ENCODE data around the gene ZNF365. TPM values are rescaled to one million over a fixed set of nuclear protein-coding genes. Genes with fewer than 3 reads are reported as not detected.

ZNF365 gene
- total and polyA plus RNA-seq, 9 of the 15 experiments (the other 6 are each of a cell fraction or from before 2014, with no cell fraction given) = 0.03 to 0.04 TPM; not detected in 7

DNA sequence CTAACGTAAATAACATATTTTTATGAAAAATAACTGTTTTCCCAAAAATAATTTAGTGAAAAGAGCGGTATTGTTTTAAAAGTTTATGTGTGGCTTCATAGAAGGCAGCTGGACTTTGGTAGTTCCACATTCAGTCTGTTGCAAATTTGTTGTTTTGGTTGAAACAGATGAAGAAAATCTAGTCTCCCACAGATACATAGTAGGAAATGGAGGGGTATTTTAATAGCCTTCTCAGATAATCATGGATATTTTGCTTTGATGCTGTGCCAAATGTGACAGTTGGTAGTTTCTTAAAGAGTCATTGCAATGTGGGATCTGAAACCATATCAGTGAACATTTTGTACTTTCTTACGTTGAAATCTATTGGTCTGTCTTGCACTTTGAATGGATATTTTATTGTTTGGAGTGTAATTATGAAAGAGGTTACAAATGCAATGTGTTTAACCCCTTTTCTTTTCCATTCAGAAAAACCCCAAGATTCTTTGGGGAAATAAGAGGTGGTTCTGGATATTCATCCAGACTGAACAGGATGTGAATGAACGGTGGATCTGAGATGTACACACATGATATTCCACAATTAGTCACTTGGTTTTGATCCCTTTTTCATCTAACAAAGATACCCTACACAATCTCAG, 10.4 kb downstream of the ZNF365 start:
- no TSS peak for BruUV-seq (replicated peaks)
- Histone ChIP-seq H3K9me3 (replicated peaks; ENCODE audit: control insufficient read depth, insufficient read depth, low read depth, low read length) (no peaks in the 10 kb centered on the region), H3K79me2 (ENCODE audit: control insufficient read depth, insufficient read depth, low read length) (no peaks in the 10 kb centered on the region), H3K9ac (ENCODE audit: insufficient read depth in 1 of 2, low read depth in 2 of 2, low read length in 2 of 2) (no peak overlapping the region), H3K4me2 (ENCODE audit: insufficient read depth, low read length) (no peak overlapping the region), H3K27me3 (ENCODE audit: control insufficient read depth in 2 of 2, insufficient read depth in 2 of 2, low read length in 2 of 2) (no peaks in the 10 kb centered on the region), H3K9me1 (ENCODE audit: control insufficient read depth, insufficient read depth, low read length) (no peaks in the 10 kb centered on the region), H2AFZ (ENCODE audit: low read depth, low read length) (no peak overlapping the region), H3K27ac (ENCODE audit: extremely low read depth, low read depth, low read length) (no peak overlapping the region), H4K20me1 (replicated peaks; ENCODE audit: control insufficient read depth, insufficient read depth, low read length) (no peaks in the 10 kb centered on the region), H3K4me1 (replicated peaks in 1 of 2; ENCODE audit: control insufficient read depth in 2 of 2, insufficient read depth in 2 of 2, low read length in 2 of 2) (no peaks in the 10 kb centered on the region; a peak in 1 of 5 replicates), H3K36me3 (ENCODE audit: control insufficient read depth, insufficient read depth, low read length) (no peaks in the 10 kb centered on the region), H3K4me3 (no peak overlapping the region)
- DNase-seq (ENCODE audit: extremely low read depth in 1 of 4, low spot score in 3 of 4) = no peak
- in situ Hi-C loops (cut with MboI) = no loop called here
- POLR2A ChIA-PET = interaction anchor here (0.6 kb wide), 1 partner anchor 1570 kb away, joined by 3 read pairs; no protein-coding TSS in a partner anchor
- TF ChIP-seq, protein P1, sequence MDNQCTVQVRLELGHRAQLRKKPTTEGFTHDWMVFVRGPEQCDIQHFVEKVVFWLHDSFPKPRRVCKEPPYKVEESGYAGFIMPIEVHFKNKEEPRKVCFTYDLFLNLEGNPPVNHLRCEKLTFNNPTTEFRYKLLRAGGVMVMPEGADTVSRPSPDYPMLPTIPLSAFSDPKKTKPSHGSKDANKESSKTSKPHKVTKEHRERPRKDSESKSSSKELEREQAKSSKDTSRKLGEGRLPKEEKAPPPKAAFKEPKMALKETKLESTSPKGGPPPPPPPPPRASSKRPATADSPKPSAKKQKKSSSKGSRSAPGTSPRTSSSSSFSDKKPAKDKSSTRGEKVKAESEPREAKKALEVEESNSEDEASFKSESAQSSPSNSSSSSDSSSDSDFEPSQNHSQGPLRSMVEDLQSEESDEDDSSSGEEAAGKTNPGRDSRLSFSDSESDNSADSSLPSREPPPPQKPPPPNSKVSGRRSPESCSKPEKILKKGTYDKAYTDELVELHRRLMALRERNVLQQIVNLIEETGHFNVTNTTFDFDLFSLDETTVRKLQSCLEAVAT (IDR thresholded peaks at IDR 0.05) = no peak
- no peak for TF ChIP-seq COPS2 (conservative IDR thresholded peaks at IDR 0.05)
- no peak for TF ChIP-seq CBX3 (IDR thresholded peaks at IDR 0.05; ENCODE audit: borderline replicate concordance in 1 of 2, low read length in 2 of 2)
- TF ChIP-seq FOSL1 (tag; conservative IDR thresholded peaks at IDR 0.05) = peak; percentile 57
- no peak for TF ChIP-seq HNRNPL (IDR thresholded peaks at IDR 0.05; ENCODE audit: low read depth, low read length)
- TF ChIP-seq ZNF354B (CRISPR knock-in tag; IDR thresholded peaks at IDR 0.05) = no peak
- no peak for ATAC-seq
- CTCF ChIA-PET (ENCODE audit: low intra/inter-chr PET ratio) = no interaction called here
- no peak for FAIRE-seq
- intact Hi-C loops (cut with micrococcal nuclease) = no loop called here
- 2% methylated on average over 4 of the region's 4 CpGs for WGBS (ENCODE audit: insufficient coverage, low coverage, missing lambda C conversion rate)
